Endothelial cell of umbilical vein (primary cell): Measurements from ENCODE around the gene DAAM1. TPM values are rescaled to one million over a fixed set of nuclear protein-coding genes. Genes with fewer than 3 reads are reported as not detected.

Source experiments
- BruUV-seq: library from RNA; stranded (reverse); fragments of 400-500 nt; replicated peaks from 2 replicates; lab custom pipeline; 2021; lab: Mats Ljungman, UMichigan
- CTCF ChIA-PET: fragments of 300-600, 350-600 bp; sonication (Branson Sonifier 250); formaldehyde crosslinking; loops from one replicate; lab custom pipeline; 2021; ENCODE audit warnings: antibody characterized with exemption, inconsistent platforms; lab: Charles Lee
- POLR2A ChIA-PET: fragments of 300-600, 350-600 bp; sonication (Branson Sonifier 250); formaldehyde crosslinking; loops from one replicate; lab custom pipeline; 2021; ENCODE audit warnings: antibody characterized with exemption, inconsistent platforms; lab: Charles Lee
- DNase-seq: peaks from one replicate; pipeline ENCODE4 v3.0.0-alpha.2; 2011; ENCODE audit warnings: low read depth, low spot score
- FAIRE-seq: peaks from 2 replicates; lab custom pipeline; 2011; peaks lifted over from hg19 to GRCh38; lab: Jason Lieb, UNC
- H2AFZ ChIP-seq: 2 replicates; pipeline ENCODE4 v1.6.0; 2012; ENCODE audit warnings: low read depth, low read length, control low read depth, inconsistent platforms
- H3K27ac ChIP-seq: 2 replicates; pipeline ENCODE4 v1.5.1; 2011; ENCODE audit warnings: low read depth, mild to moderate bottlenecking, control low read depth, low read length, moderate library complexity; ENCODE audit not compliant: insufficient read depth
- H3K27me3 ChIP-seq, 2 experiments: 2 replicates each; pipeline versions ENCODE4 v1.6.0 to v1.6.1; 2011; ENCODE audit warnings: low read length in 2 of 2, mixed read lengths in 1 of 2; ENCODE audit not compliant: control insufficient read depth in 2 of 2, insufficient read depth in 2 of 2
- H3K36me3 ChIP-seq, 2 experiments: 2 replicates in 1 of 2; 3 replicates in 1 of 2; pipeline ENCODE4 v1.5.1; 2011; ENCODE audit warnings: low read length in 2 of 2, mild to moderate bottlenecking in 1 of 2, moderate library complexity in 1 of 2; ENCODE audit not compliant: control insufficient read depth in 2 of 2, insufficient read depth in 2 of 2; ENCODE audit errors: extremely low read depth in 1 of 2
- H3K4me1 ChIP-seq: 3 replicates; pipeline ENCODE4 v1.5.1; 2011; ENCODE audit warnings: mild to moderate bottlenecking, low read length; ENCODE audit not compliant: control insufficient read depth, insufficient read depth; ENCODE audit errors: extremely low read depth
- H3K4me2 ChIP-seq: 2 replicates; pipeline ENCODE4 v1.6.1; 2011; ENCODE audit warnings: low read length, control low read depth, mixed read lengths; ENCODE audit not compliant: insufficient read depth
- H3K4me3 ChIP-seq, 3 experiments: fragments of 200-600 bp in 1 of 3; sonication (generic), shearing (Covaris generic) in 1 of 3; replicated peaks in 1 of 3; 2 replicates each; pipeline ENCODE4 v1.5.1; 2011 to 2016; ENCODE audit warnings: control low read depth in 3 of 3, low read length in 3 of 3, mild to moderate bottlenecking in 2 of 3, inconsistent platforms in 1 of 3, low read depth in 1 of 3, moderate library complexity in 1 of 3; ENCODE audit not compliant: insufficient read depth in 1 of 3
- H3K79me2 ChIP-seq: 2 replicates; pipeline ENCODE4 v1.6.0; 2012; ENCODE audit warnings: low read length, inconsistent platforms; ENCODE audit not compliant: control insufficient read depth, insufficient read depth
- H3K9ac ChIP-seq: replicated peaks from 2 replicates; pipeline ENCODE3; 2011; ENCODE audit warnings: low read length, control low read depth; ENCODE audit not compliant: insufficient read depth; ENCODE audit errors: extremely low read depth
- H3K9me1 ChIP-seq: replicated peaks from 3 replicates; pipeline ENCODE4 v1.6.0; 2011; ENCODE audit warnings: mild to moderate bottlenecking, low read length; ENCODE audit not compliant: control insufficient read depth, insufficient read depth; ENCODE audit errors: extremely low read depth
- H3K9me3 ChIP-seq: replicated peaks from 2 replicates; pipeline ENCODE4 v1.5.1; 2012; ENCODE audit warnings: low read length, inconsistent platforms; ENCODE audit not compliant: control insufficient read depth, insufficient read depth
- H4K20me1 ChIP-seq: replicated peaks from 2 replicates; pipeline ENCODE3; 2011; ENCODE audit warnings: mild to moderate bottlenecking, low read length; ENCODE audit not compliant: control insufficient read depth, insufficient read depth; ENCODE audit errors: extremely low read depth
- JUN ChIP-seq: IDR thresholded peaks from 2 replicates; pipeline ENCODE4 v1.6.1; 2011; ENCODE audit warnings: borderline replicate concordance, low read depth; ENCODE audit not compliant: insufficient read length, insufficient read depth
- MYC ChIP-seq: IDR thresholded peaks from one replicate; pipeline ENCODE4 v1.6.1; 2011; ENCODE audit warnings: mild to moderate bottlenecking, low read depth, low read length
- dilution Hi-C: fragments of 300-500 bp; cut with MboI; formaldehyde crosslinking; loops from one replicate; pipeline ENCODE4 v1.15.0; 2019; ENCODE audit warnings: low sequenced_read_pairs; ENCODE audit not compliant: extremely low pct_ligation_motif_present
- intact Hi-C: fragments of 100-400 bp; cut with micrococcal nuclease; formaldehyde crosslinking; loops from one replicate; pipeline ENCODE4 v1.10.0; 2022
- polyA plus RNA-seq, 4 experiments: library from polyadenylated mRNA; depleted of rRNA in 3 of 4; stranded (reverse) in 3 of 4; unstranded in 1 of 4; fragments of >200 nt; gene quantifications; 2 replicates each; pipeline versions ENCODE4 v1.2.1 to v1.2.3, GENCODE V29; 2011 to 2012; ENCODE audit warnings: missing spikeins in 1 of 4
- total RNA-seq: library from RNA; stranded (reverse); gene quantifications from 2 replicates; pipeline ENCODE4 v1.2.3, GENCODE V29; 2021
- TF ChIP-seq, protein P1 (sequence below), 2 donors: IDR thresholded peaks; 1 replicate in 1 of 2; 2 replicates in 1 of 2; pipeline ENCODE4 v1.5.1; 2011; ENCODE audit warnings: low read length in 2 of 2, mild to moderate bottlenecking in 2 of 2, moderate library complexity in 2 of 2, control low read depth in 1 of 2, inconsistent platforms in 1 of 2, low read depth in 1 of 2; ENCODE audit not compliant: insufficient read depth in 1 of 2; ENCODE audit errors: extremely low read depth in 1 of 2

DAAM1 gene
- total and polyA plus RNA-seq, 2 donors (not counting 3 experiments of a cell fraction or from before 2014, with no cell fraction given) = 10.2 to 25.3 TPM

DNA sequence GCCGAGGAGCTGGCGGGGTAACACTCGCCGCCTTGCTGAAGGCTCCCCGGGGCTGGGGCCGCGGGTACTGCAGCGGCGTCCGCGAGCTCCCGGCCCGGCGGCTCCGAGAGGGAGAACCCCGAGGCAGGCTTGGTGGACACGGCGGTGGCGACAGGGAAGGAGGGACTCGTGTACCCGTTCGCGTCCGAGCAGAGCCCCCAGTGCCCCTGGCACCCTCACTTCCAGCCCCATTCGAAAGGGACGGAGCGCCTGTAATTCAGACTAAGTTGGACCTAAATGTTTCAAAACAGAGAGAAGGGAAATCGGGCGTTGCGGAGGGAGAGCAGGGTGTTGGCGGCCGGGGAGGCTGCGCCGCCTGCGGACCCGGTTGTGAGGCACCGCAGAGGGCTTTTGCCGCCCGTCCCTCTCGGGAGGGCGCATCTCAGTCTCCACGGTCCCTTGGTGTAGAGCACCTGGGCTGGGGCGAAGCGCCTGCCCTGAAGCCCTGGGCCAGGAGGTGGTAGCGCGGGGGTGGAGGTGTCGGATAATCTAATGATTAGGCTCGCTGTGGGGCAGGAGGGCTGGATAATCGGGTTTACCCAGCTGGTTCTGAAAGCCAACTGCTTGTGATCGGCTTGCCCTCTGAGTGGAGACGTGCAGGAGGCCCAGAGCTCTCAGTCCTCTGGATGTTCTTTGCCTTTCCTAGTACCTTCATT is 771 bp downstream of the DAAM1 start:
- peaks cover 14 to 27% of the 10 kb centered on the region in 2 experiments for H3K27me3 ChIP-seq
- H3K9me1 ChIP-seq = no peaks in the 10 kb centered on the region
- H3K9me3 ChIP-seq = no peaks in the 10 kb centered on the region
- peaks cover 13% of the 10 kb centered on the region for H3K4me1 ChIP-seq
- FAIRE-seq (no peak), DNase-seq (peak; percentile 57)
- H2AFZ ChIP-seq = peak overlapping the region; percentile 86
- intact Hi-C loops = loop anchor here (2.0 kb wide), 5 partner anchors 62 to 174 kb away; no protein-coding TSS in a partner anchor
- H3K79me2 ChIP-seq = peaks cover 40% of the 10 kb centered on the region
- no peaks in the 10 kb centered on the region for H3K36me3 ChIP-seq
- peak overlapping the region; percentile 87 for H3K9ac ChIP-seq
- no TSS peak for BruUV-seq
- no peak for TF ChIP-seq JUN
- TF ChIP-seq MYC = no peak
- TF ChIP-seq, protein P1, sequence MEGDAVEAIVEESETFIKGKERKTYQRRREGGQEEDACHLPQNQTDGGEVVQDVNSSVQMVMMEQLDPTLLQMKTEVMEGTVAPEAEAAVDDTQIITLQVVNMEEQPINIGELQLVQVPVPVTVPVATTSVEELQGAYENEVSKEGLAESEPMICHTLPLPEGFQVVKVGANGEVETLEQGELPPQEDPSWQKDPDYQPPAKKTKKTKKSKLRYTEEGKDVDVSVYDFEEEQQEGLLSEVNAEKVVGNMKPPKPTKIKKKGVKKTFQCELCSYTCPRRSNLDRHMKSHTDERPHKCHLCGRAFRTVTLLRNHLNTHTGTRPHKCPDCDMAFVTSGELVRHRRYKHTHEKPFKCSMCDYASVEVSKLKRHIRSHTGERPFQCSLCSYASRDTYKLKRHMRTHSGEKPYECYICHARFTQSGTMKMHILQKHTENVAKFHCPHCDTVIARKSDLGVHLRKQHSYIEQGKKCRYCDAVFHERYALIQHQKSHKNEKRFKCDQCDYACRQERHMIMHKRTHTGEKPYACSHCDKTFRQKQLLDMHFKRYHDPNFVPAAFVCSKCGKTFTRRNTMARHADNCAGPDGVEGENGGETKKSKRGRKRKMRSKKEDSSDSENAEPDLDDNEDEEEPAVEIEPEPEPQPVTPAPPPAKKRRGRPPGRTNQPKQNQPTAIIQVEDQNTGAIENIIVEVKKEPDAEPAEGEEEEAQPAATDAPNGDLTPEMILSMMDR (IDR thresholded peaks at IDR 0.05; ENCODE audit: extremely low read depth in 1 of 2, insufficient read depth in 1 of 2, low read depth in 1 of 2, low read length in 2 of 2) = peak in 1 of 2 donors; percentile 10
- H3K4me3 ChIP-seq = peak overlapping the region; percentile 77 to 85 (median 78)
- POLR2A ChIA-PET = interaction anchor here (1.2 kb wide), 1 partner anchor 86 kb away, joined by 4 read pairs; no protein-coding TSS in a partner anchor
- CTCF ChIA-PET = interaction anchor here (0.6 to 3.8 kb wide), 16 partner anchors 12 to 255 kb away, joined by 3 to 25 read pairs (median 3); no protein-coding TSS in a partner anchor
- no peaks in the 10 kb centered on the region for H4K20me1 ChIP-seq
- peak overlapping the region; percentile 85 for H3K4me2 ChIP-seq
- H3K27ac ChIP-seq = peak overlapping the region; percentile 72
- dilution Hi-C loops = no loop called here
